ENCODE measurements around the gene CD300C.

CD300C gene

GRCh38 chr17:74545843-74546230 is at the start of gene CD300C:
Gene CD300C, minus strand, starts transcription at chr17:74546115. Its CDS starts 333 bp downstream, at chr17:74545782.
- POLR2A ChIA-PET: no interaction called here
- Histone ChIP-seq H3K4me1 (ENCODE audit: control insufficient read depth, insufficient read depth, low read length) (no peaks in the 10 kb centered on the region), H3K36me3 (ENCODE audit: control insufficient read depth in 2 of 2, insufficient read depth in 1 of 2, low read length in 2 of 2) (no peaks in the 10 kb centered on the region), H3K9me3 (ENCODE audit: control insufficient read depth, insufficient read depth, low read depth, low read length) (no peaks in the 10 kb centered on the region), H3K27ac (ENCODE audit: extremely low read depth, low read depth, low read length) (no peak within 1 kb of the TSS), H3K4me3 (ENCODE audit: low read depth, low read length) (no peak within 1 kb of the TSS)
- CTCF ChIA-PET: interaction anchor here (0.6 to 0.7 kb wide), 4 partner anchors 10 to 314 kb away, joined by 3 to 7 read pairs (median 4); no protein-coding TSS in a partner anchor
- TF ChIP-seq ZNF292 (tag by site-specific recombination; IDR thresholded peaks at IDR 0.05; ENCODE audit: borderline replicate concordance, low read depth): no peak
- no peak for TF ChIP-seq ZNF391 (tag by site-specific recombination; IDR thresholded peaks at IDR 0.05; ENCODE audit: borderline replicate concordance, low read depth)
- TF ChIP-seq ZNF324 (tag by site-specific recombination; IDR thresholded peaks at IDR 0.05): no peak
- no peak for TF ChIP-seq ZNF214 (tag by site-specific recombination; IDR thresholded peaks at IDR 0.05; ENCODE audit: borderline replicate concordance)
- TF ChIP-seq BCL11A (tag by site-specific recombination; IDR thresholded peaks at IDR 0.05; ENCODE audit: low read depth): no peak
- no peak for TF ChIP-seq ZNF16 (tag by site-specific recombination; IDR thresholded peaks at IDR 0.05; ENCODE audit: low read depth)
- no peak for TF ChIP-seq ZBTB8A (tag by site-specific recombination; IDR thresholded peaks at IDR 0.05)
- no peak for TF ChIP-seq ZNF645 (tag by site-specific recombination; IDR thresholded peaks at IDR 0.05)
- TF ChIP-seq KLF8 (tag by site-specific recombination; IDR thresholded peaks at IDR 0.05): no peak
- TF ChIP-seq ZBTB20 (tag by site-specific recombination; IDR thresholded peaks at IDR 0.05): no peak
- TF ChIP-seq WT1 (tag by site-specific recombination; IDR thresholded peaks at IDR 0.05): no peak
- no peak for TF ChIP-seq ZNF37A (tag by site-specific recombination; IDR thresholded peaks at IDR 0.05)
- no peak for TF ChIP-seq KLF7 (tag by site-specific recombination; IDR thresholded peaks at IDR 0.05; ENCODE audit: borderline replicate concordance)
- TF ChIP-seq MEIS1 (CRISPR knock-in tag; IDR thresholded peaks at IDR 0.05; ENCODE audit: borderline replicate concordance): no peak
- TF ChIP-seq ZNF521 (tag by site-specific recombination; IDR thresholded peaks at IDR 0.05): no peak
- TF ChIP-seq ZNF747 (tag by site-specific recombination; IDR thresholded peaks at IDR 0.05): no peak

DNA sequence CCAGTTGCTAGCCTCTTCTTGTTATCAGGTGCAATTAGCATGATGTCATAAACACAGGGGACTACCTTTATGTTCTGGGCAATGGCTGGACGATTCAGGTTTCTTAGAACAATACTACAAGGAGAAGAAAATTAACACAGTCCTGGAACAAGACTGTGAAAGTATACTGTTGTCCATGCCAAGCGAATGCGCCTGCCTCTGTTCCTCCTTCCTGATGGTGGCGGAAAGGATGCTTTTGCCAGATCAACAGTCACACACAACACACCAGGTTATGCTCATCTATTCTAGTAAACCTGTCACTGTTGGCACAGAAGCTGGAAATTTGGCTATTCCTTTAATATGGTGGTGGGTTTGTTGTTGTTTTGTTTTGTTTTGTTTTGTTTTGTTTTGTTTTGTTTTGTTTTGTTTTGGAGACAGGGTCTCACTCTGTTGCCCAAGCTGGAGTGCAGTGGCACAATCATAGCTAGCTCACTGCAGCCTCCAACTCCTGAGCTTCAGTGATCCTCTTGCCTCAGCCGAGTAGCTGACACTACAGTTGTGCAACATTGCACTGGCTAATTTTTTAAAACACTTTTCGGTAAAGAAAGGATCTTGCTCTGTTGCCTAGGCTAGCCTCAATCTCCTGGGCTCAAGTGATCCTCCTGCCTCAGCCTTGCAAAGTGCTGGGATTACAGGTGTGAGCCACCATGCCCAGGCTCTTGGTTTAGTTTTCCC is 49.3 kb upstream of the CD300C start:
- H3K4me1 ChIP-seq (ENCODE audit: control insufficient read depth, insufficient read depth, low read length): no peaks in the 10 kb centered on the region
- no peak overlapping the region for H3K27ac ChIP-seq (ENCODE audit: extremely low read depth, low read depth, low read length)
- no peaks in the 10 kb centered on the region for H3K9me3 ChIP-seq (ENCODE audit: control insufficient read depth, insufficient read depth, low read depth, low read length)
- H3K36me3 ChIP-seq (ENCODE audit: control insufficient read depth in 2 of 2, insufficient read depth in 1 of 2, low read length in 2 of 2): no peaks in the 10 kb centered on the region
- TF ChIP-seq ATF2 (tag by site-specific recombination; IDR thresholded peaks at IDR 0.05; ENCODE audit: low read depth): peak; percentile 53; the same call in 1 of the 2 replicates
- no peak for TF ChIP-seq ZNF324 (tag by site-specific recombination; IDR thresholded peaks at IDR 0.05)
- TF ChIP-seq ZNF157 (tag by site-specific recombination; IDR thresholded peaks at IDR 0.05): peak; percentile 97
- no peak for TF ChIP-seq ZNF580 (tag by site-specific recombination; IDR thresholded peaks at IDR 0.05)
- CTCF ChIA-PET: interaction anchor here (0.7 to 1.1 kb wide), 3 partner anchors 62 to 228 kb away, joined by 3 read pairs; partner anchors contain the start of gene GPR142
- H3K4me3 ChIP-seq (ENCODE audit: low read depth, low read length): no peak overlapping the region
- POLR2A ChIA-PET: no interaction called here
